MM.1S (cell line): ENCODE data around the gene CUL1.

Experiments used
- DNase-seq: peaks from one replicate; pipeline ENCODE4 v3.0.0-alpha.2; 2015
- H2AFZ ChIP-seq: fragments of 300-600 bp; sonication (generic); 2 replicates; pipeline ENCODE4 v1.6.0; 2016; ENCODE audit warnings: antibody characterized with exemption, low read length
- H3F3A ChIP-seq: fragments of 300-600 bp; sonication (generic); 2 replicates; pipeline ENCODE4 v1.6.1; 2016; ENCODE audit warnings: mild to moderate bottlenecking, antibody characterized with exemption, low read length, moderate library complexity, mixed read lengths; ENCODE audit not compliant: insufficient read depth
- H3K27ac ChIP-seq: fragments of 300-600 bp; sonication (generic); 2 replicates; pipeline ENCODE4 v1.5.1; 2016; ENCODE audit warnings: mild to moderate bottlenecking, low read length
- H3K27me3 ChIP-seq: fragments of 300-600 bp; sonication (generic); replicated peaks from 2 replicates; pipeline ENCODE4 v1.6.0; 2016; ENCODE audit warnings: low read length; ENCODE audit not compliant: insufficient read depth
- H3K36me3 ChIP-seq: fragments of 300-600 bp; sonication (generic); replicated peaks from 2 replicates; pipeline ENCODE4 v1.6.1; 2016; ENCODE audit warnings: mild to moderate bottlenecking, low read length, mixed read lengths; ENCODE audit not compliant: insufficient read depth
- H3K4me1 ChIP-seq: fragments of 300-600 bp; sonication (generic); 2 replicates; pipeline ENCODE4 v1.6.1; 2016; ENCODE audit warnings: low read length, mixed read lengths
- H3K4me2 ChIP-seq: fragments of 300-600 bp; sonication (generic); 2 replicates; pipeline ENCODE4 v1.6.0; 2016; ENCODE audit warnings: low read depth, low read length
- H3K4me3 ChIP-seq: fragments of 300-600 bp; sonication (generic); 2 replicates; pipeline ENCODE4 v1.5.1; 2016; ENCODE audit warnings: low read length, mixed read lengths
- H3K79me2 ChIP-seq: fragments of 300-600 bp; sonication (generic); 2 replicates; pipeline ENCODE4 v1.6.1; 2016; ENCODE audit warnings: mixed run types, low read length, mixed read lengths
- H3K9ac ChIP-seq: fragments of 300-600 bp; sonication (generic); 2 replicates; pipeline ENCODE4 v1.6.1; 2016; ENCODE audit warnings: low read length, mixed read lengths
- H3K9me2 ChIP-seq: fragments of 300-600 bp; sonication (generic); replicated peaks from 2 replicates; pipeline ENCODE4 v1.6.1; 2016; ENCODE audit warnings: mild to moderate bottlenecking, low read length, mixed read lengths; ENCODE audit not compliant: insufficient read depth
- H3K9me3 ChIP-seq: fragments of 300-600 bp; sonication (generic); replicated peaks from 2 replicates; pipeline ENCODE4 v1.6.1; 2016; ENCODE audit warnings: mild to moderate bottlenecking, low read length, mixed read lengths; ENCODE audit not compliant: insufficient read depth
- H4K20me1 ChIP-seq: fragments of 300-600 bp; sonication (generic); 2 replicates; pipeline ENCODE4 v1.6.1; 2016; ENCODE audit warnings: mild to moderate bottlenecking, low read length, moderate library complexity, mixed read lengths; ENCODE audit not compliant: insufficient read depth
- EZH2 ChIP-seq: fragments of 300-600 bp; sonication (generic); optimal IDR thresholded peaks from 2 replicates; pipeline ENCODE3; 2017; ENCODE audit warnings: low read depth, mild to moderate bottlenecking, antibody characterized with exemption, low read length, mixed read lengths
- EZH2phosphoT487 ChIP-seq: fragments of 300-600 bp; sonication (generic); IDR thresholded peaks from 2 replicates; pipeline ENCODE4 v1.6.1; 2018; ENCODE audit warnings: antibody characterized with exemption, low read length
- TF ChIP-seq, protein P1 (sequence below): fragments of 300-600 bp; sonication (generic); IDR thresholded peaks from 2 replicates; pipeline ENCODE4 v1.5.1; 2016; ENCODE audit warnings: antibody characterized with exemption, low read length, mixed read lengths

The CUL1 gene

DNA sequence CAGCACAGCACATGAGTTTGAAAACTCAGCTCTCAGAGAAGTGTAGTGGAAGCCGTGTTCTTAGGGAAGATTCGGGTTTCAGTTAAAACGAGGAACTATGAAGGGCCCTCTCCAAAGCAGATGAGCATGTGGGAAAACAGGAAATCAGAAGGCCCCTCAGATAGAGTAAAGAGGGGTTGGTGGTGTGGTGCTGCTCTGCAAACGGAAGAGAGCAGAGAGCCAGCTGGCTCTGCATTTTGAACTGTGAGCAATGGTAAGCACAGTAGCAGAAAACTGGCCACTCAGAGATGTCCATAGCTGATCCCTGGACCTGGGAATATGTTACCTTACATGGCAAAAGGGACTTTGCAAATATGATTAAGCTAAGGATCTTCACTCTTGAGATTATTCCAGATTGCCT lies 27.9 kb upstream of the CUL1 start:
- Histone ChIP-seq H3K4me1 (no peaks in the 10 kb centered on the region), H3K9ac (no peak overlapping the region), H3K36me3 (no peaks in the 10 kb centered on the region), H3K9me2 (no peaks in the 10 kb centered on the region), H3K4me2 (no peak overlapping the region), H3K9me3 (no peaks in the 10 kb centered on the region), H4K20me1 (no peaks in the 10 kb centered on the region), H3K4me3 (no peak overlapping the region), H3K79me2 (no peaks in the 10 kb centered on the region), H3K27me3 (no peaks in the 10 kb centered on the region), H3F3A (no peaks in the 10 kb centered on the region), H3K27ac (no peak overlapping the region), H2AFZ (no peak overlapping the region)
- TF ChIP-seq EZH2 (no peak), EZH2phosphoT487 (no peak)
- TF ChIP-seq, protein P1, sequence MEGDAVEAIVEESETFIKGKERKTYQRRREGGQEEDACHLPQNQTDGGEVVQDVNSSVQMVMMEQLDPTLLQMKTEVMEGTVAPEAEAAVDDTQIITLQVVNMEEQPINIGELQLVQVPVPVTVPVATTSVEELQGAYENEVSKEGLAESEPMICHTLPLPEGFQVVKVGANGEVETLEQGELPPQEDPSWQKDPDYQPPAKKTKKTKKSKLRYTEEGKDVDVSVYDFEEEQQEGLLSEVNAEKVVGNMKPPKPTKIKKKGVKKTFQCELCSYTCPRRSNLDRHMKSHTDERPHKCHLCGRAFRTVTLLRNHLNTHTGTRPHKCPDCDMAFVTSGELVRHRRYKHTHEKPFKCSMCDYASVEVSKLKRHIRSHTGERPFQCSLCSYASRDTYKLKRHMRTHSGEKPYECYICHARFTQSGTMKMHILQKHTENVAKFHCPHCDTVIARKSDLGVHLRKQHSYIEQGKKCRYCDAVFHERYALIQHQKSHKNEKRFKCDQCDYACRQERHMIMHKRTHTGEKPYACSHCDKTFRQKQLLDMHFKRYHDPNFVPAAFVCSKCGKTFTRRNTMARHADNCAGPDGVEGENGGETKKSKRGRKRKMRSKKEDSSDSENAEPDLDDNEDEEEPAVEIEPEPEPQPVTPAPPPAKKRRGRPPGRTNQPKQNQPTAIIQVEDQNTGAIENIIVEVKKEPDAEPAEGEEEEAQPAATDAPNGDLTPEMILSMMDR, result no peak
- no peak for DNase-seq

GRCh38 chr7:148672041-148672440 lies 26.7 kb upstream of the CUL1 start:
- H3F3A ChIP-seq, result no peaks in the 10 kb centered on the region
- H2AFZ ChIP-seq, result no peak overlapping the region
- H3K27ac ChIP-seq, result no peak overlapping the region
- H3K79me2 ChIP-seq, result no peaks in the 10 kb centered on the region
- no peak for TF ChIP-seq EZH2phosphoT487
- TF ChIP-seq, protein P1, result no peak
- TF ChIP-seq EZH2, result no peak
- H3K36me3 ChIP-seq, result no peaks in the 10 kb centered on the region
- DNase-seq, result no peak
- no peak overlapping the region for H3K9ac ChIP-seq
- no peaks in the 10 kb centered on the region for H3K27me3 ChIP-seq
- no peaks in the 10 kb centered on the region for H4K20me1 ChIP-seq
- H3K4me3 ChIP-seq, result no peak overlapping the region
- H3K4me2 ChIP-seq, result no peak overlapping the region
- no peaks in the 10 kb centered on the region for H3K9me2 ChIP-seq
- no peaks in the 10 kb centered on the region for H3K4me1 ChIP-seq
- no peaks in the 10 kb centered on the region for H3K9me3 ChIP-seq

DNA sequence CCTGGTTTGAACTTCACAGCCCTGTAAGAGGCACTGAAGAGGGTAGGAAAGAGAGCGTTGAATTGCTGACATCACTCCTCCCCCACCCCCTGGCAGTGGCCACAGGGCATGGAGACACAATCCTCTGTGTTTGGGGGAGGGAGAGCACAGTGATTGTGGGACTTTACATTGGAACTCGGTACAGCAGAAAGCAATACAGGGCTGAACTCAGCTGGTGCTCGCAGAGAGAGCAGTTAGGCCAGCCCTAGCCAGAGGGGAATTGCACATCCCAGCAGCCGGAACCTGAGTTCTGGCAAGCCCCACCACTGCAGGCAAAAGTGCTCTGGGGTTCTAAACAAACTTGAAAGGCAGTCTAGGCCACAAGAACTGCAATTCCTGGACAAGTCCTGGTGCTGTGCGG lies 24.0 kb upstream of the CUL1 start:
- H3K4me2 ChIP-seq, result no peak overlapping the region
- H3K9me3 ChIP-seq, result no peaks in the 10 kb centered on the region
- H3K79me2 ChIP-seq, result no peaks in the 10 kb centered on the region
- TF ChIP-seq EZH2phosphoT487 (no peak), EZH2 (no peak)
- TF ChIP-seq, protein P1, result no peak
- H3K27me3 ChIP-seq, result no peaks in the 10 kb centered on the region
- H3K36me3 ChIP-seq, result no peaks in the 10 kb centered on the region
- H3K9ac ChIP-seq, result no peak overlapping the region
- H3K4me3 ChIP-seq, result no peak overlapping the region
- no peak overlapping the region for H2AFZ ChIP-seq
- H3K9me2 ChIP-seq, result no peaks in the 10 kb centered on the region
- no peaks in the 10 kb centered on the region for H3K4me1 ChIP-seq
- no peak overlapping the region for H3K27ac ChIP-seq
- H4K20me1 ChIP-seq, result no peaks in the 10 kb centered on the region
- DNase-seq, result no peak
- H3F3A ChIP-seq, result no peaks in the 10 kb centered on the region
